ENCODE results near the gene ATP6V1B1.

ATP6V1B1 gene

GRCh38 chr2:70962885-70963878 lies 27.5 kb downstream of the ATP6V1B1 start:
- TF ChIP-seq MYC (IDR thresholded peaks at IDR 0.05; ENCODE audit: low read depth, low read length) (no peak), MAX (IDR thresholded peaks at IDR 0.05; ENCODE audit: low read depth, low read length) (no peak), POLR2A (IDR thresholded peaks at IDR 0.05; ENCODE audit: extremely low read depth, insufficient read length) (no peak), CTCF (IDR thresholded peaks at IDR 0.05; ENCODE audit: low read depth, low read length) (no peak)
- no peak overlapping the region for H3K4me3 ChIP-seq (ENCODE audit: low read depth, low read length)
- DNase-seq (ENCODE audit: low read depth), result no peak

- no peak for DNase-seq (ENCODE audit: low read depth)
- TF ChIP-seq CTCF (IDR thresholded peaks at IDR 0.05; ENCODE audit: low read depth, low read length) (no peak), POLR2A (IDR thresholded peaks at IDR 0.05; ENCODE audit: extremely low read depth, insufficient read length) (no peak), MAX (IDR thresholded peaks at IDR 0.05; ENCODE audit: low read depth, low read length) (no peak), MYC (IDR thresholded peaks at IDR 0.05; ENCODE audit: low read depth, low read length) (no peak)
- no peak overlapping the region for H3K4me3 ChIP-seq (ENCODE audit: low read depth, low read length)
Measured at GRCh38 chr2:70964133-70964532, 28.4 kb downstream of the ATP6V1B1 start.

- H3K4me3 ChIP-seq (ENCODE audit: low read depth, low read length), result peak overlapping the region; percentile 16
- peak; percentile 78 for DNase-seq (ENCODE audit: low read depth)
Measured at GRCh38 chr2:70964596-70965386, 29.1 kb downstream of the ATP6V1B1 start.

GRCh38 chr2:70965506-70965905 lies 29.8 kb downstream of the ATP6V1B1 start:
- no peak for DNase-seq (ENCODE audit: low read depth)
- peak overlapping the region; percentile 16 for H3K4me3 ChIP-seq (ENCODE audit: low read depth, low read length)
- TF ChIP-seq MYC (IDR thresholded peaks at IDR 0.05; ENCODE audit: low read depth, low read length), result no peak
- no peak for TF ChIP-seq CTCF (IDR thresholded peaks at IDR 0.05; ENCODE audit: low read depth, low read length)
- TF ChIP-seq POLR2A (IDR thresholded peaks at IDR 0.05; ENCODE audit: extremely low read depth, insufficient read length), result no peak
- TF ChIP-seq MAX (IDR thresholded peaks at IDR 0.05; ENCODE audit: low read depth, low read length), result no peak

More at GRCh38 chr2:70964596-70965386, 29.1 kb downstream of the ATP6V1B1 start:
- TF ChIP-seq CTCF (IDR thresholded peaks at IDR 0.05; ENCODE audit: low read depth, low read length) (peak; percentile 77), MYC (IDR thresholded peaks at IDR 0.05; ENCODE audit: low read depth, low read length) (no peak), MAX (IDR thresholded peaks at IDR 0.05; ENCODE audit: low read depth, low read length) (no peak), POLR2A (IDR thresholded peaks at IDR 0.05; ENCODE audit: extremely low read depth, insufficient read length) (no peak)

- no peak for DNase-seq (ENCODE audit: low read depth)
- no peak overlapping the region for H3K4me3 ChIP-seq (ENCODE audit: low read depth, low read length)
- TF ChIP-seq MYC (IDR thresholded peaks at IDR 0.05; ENCODE audit: low read depth, low read length) (no peak), CTCF (IDR thresholded peaks at IDR 0.05; ENCODE audit: low read depth, low read length) (no peak), POLR2A (IDR thresholded peaks at IDR 0.05; ENCODE audit: extremely low read depth, insufficient read length) (no peak), MAX (IDR thresholded peaks at IDR 0.05; ENCODE audit: low read depth, low read length) (no peak)
Measured at GRCh38 chr2:70966681-70967080, 31.0 kb downstream of the ATP6V1B1 start.

Data from NB4 (cell line).